GM18505 (cell line): Measurements from ENCODE around the gene FRMD5.

Experiments
- ATAC-seq: cut with Tn5 transposase; IDR thresholded peaks from one replicate; pipeline ENCODE4 v1.9.1; 2021; ENCODE audit not compliant: unreplicated experiment
- POLR2A ChIP-seq: IDR thresholded peaks from 4 replicates; pipeline ENCODE4 v1.6.1; 2011; ENCODE audit warnings: borderline replicate concordance; ENCODE audit not compliant: insufficient read depth, insufficient read length; ENCODE audit errors: extremely low read depth

Gene FRMD5

DNA sequence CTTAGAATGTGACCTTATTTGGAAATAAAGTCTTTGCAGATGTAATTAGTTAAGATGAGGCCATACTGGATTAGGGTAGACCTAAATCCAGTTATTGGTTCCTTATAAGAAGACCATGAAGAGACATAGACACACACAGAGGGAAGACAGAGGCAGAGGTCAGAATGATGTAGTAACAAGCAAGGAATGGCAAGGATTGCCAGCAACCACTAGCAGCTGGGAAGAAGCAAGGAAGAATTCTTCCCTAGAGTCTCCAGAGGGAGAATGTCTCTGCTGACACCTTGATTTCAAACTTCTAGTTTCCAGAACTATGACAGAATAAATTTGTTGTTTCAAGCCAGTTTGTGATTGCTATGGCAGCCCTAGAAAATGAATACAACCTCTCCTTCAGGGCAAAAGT lies 251.6 kb downstream of the FRMD5 start:
- no peak for TF ChIP-seq POLR2A
- ATAC-seq, result no peak

DNA sequence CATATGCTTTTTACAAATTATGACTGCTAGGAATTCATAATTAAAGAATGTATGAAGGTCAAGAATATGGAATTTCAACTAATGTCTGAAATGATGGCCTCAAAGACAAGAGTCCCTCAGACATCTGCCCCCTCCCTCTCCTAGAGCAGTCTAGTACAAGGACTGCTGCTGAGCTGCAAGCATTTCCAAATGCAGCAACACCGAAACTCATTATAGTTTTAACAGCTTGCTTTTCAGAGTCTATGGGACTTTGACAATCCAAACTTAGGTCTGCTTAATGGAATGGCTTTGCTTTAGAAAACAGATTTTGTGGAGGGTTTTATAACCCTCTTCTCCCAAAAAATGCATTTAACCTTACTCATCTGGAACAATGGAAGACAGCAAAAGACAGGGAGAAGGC lies 252.9 kb downstream of the FRMD5 start:
- TF ChIP-seq POLR2A, result no peak

GRCh38 chr15:43941555-43941954 lies 253.5 kb downstream of the FRMD5 start:
- TF ChIP-seq POLR2A, result no peak
- no peak for ATAC-seq

More for the DNA sequence above, 252.9 kb downstream of the FRMD5 start:
- no peak for ATAC-seq

- ATAC-seq, result no peak
- TF ChIP-seq POLR2A, result no peak
Measured at GRCh38 chr15:43941071-43941470, 254.0 kb downstream of the FRMD5 start.

- TF ChIP-seq POLR2A, result no peak
- ATAC-seq, result no peak
Measured at GRCh38 chr15:43939070-43939469, 256.0 kb downstream of the FRMD5 start.

GRCh38 chr15:43934480-43934879 lies 260.6 kb downstream of the FRMD5 start:
- no peak for TF ChIP-seq POLR2A
- ATAC-seq, result no peak

GRCh38 chr15:43932907-43933306 lies 262.2 kb downstream of the FRMD5 start:
- ATAC-seq, result no peak
- TF ChIP-seq POLR2A, result no peak

- no peak for TF ChIP-seq POLR2A
- no peak for ATAC-seq
Measured at GRCh38 chr15:43931790-43932435, 263.2 kb downstream of the FRMD5 start.

DNA sequence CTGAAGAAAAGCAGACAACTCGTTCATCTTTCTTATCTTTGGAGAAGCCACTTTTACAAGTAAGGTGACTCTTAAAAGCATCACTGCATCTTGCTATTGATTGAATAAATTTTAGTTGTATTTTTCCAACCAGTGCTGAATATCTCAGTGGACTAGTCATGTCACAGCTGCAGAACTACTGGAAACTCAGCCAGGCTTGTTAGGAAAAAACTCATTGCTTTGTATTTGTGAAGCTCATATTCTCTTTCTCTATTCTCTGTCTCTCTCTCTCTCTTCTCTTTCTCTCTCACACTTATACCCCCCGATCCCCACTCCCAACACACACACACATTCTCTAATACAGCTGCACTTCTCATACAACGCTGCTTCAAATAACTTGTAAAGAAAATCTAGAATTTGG lies 264.0 kb downstream of the FRMD5 start:
- TF ChIP-seq POLR2A, result no peak
- ATAC-seq, result no peak

GRCh38 chr15:43930556-43930955 lies 264.5 kb downstream of the FRMD5 start:
- ATAC-seq, result no peak
- TF ChIP-seq POLR2A, result no peak

GRCh38 chr15:43930079-43930478 lies 265.0 kb downstream of the FRMD5 start:
- ATAC-seq, result no peak
- TF ChIP-seq POLR2A, result no peak

GRCh38 chr15:43928152-43928551 lies 266.9 kb downstream of the FRMD5 start:
- no peak for TF ChIP-seq POLR2A

GRCh38 chr15:43927203-43927602 lies 267.9 kb downstream of the FRMD5 start:
- TF ChIP-seq POLR2A, result no peak
- ATAC-seq, result no peak

More at GRCh38 chr15:43928152-43928551, 266.9 kb downstream of the FRMD5 start:
- ATAC-seq, result no peak

DNA sequence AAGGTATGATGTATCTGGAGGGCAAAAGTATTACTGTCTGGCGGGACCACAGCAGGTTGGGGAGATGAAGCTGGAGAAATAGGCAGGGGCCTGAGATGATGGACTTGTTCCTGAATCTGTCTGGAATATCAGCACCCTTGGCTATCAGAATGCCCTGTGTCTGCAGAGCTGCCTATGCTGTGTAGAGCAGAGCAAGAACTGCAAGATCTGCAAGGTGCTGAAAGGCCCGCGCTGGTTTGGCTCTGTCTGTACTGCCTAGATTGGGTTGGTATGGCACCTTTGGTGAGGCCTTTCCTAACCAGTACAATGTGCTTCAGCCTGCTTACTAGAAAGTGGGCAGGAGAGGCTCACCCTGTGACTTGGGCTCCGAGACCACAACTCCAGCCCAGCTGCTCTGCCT lies 271.5 kb downstream of the FRMD5 start:
- TF ChIP-seq POLR2A, result no peak
- ATAC-seq, result no peak

- ATAC-seq, result no peak
- no peak for TF ChIP-seq POLR2A
Measured at GRCh38 chr15:43922021-43922420, 273.1 kb downstream of the FRMD5 start.
